Mesendoderm (in vitro differentiated cells): Measurements from ENCODE around the gene TGM6.

Experiments used
- DNase-seq: peaks from one replicate; pipeline ENCODE4 v3.0.0; 2013
- H2AK5ac ChIP-seq: 2 replicates; pipeline ENCODE4 v1.6.1; 2013; ENCODE audit warnings: low read length, inconsistent platforms
- H2BK120ac ChIP-seq: 2 replicates; pipeline ENCODE4 v1.6.1; 2013; ENCODE audit warnings: low read depth, mild to moderate bottlenecking, low read length, moderate library complexity, mixed read lengths
- H2BK15ac ChIP-seq: replicated peaks from 2 replicates; pipeline ENCODE4 v1.6.1; 2013; ENCODE audit warnings: low read depth, mild to moderate bottlenecking, moderate library complexity
- H2BK5ac ChIP-seq: 2 replicates; pipeline ENCODE4 v1.6.1; 2013; ENCODE audit warnings: low read length, inconsistent platforms
- H3K18ac ChIP-seq: 2 replicates; pipeline ENCODE4 v1.6.1; 2013; ENCODE audit warnings: mild to moderate bottlenecking, low read length, mixed read lengths
- H3K23ac ChIP-seq: one replicate; pipeline ENCODE4 v1.6.1; 2013; ENCODE audit warnings: low read length
- H3K27ac ChIP-seq: 2 replicates; pipeline ENCODE4 v1.5.1; 2013; ENCODE audit warnings: low read depth, mild to moderate bottlenecking, inconsistent platforms, low read length, moderate library complexity
- H3K27me3 ChIP-seq: 2 replicates; pipeline ENCODE4 v1.6.1; 2013; ENCODE audit warnings: low read length, control low read depth, mild to moderate bottlenecking, inconsistent platforms; ENCODE audit not compliant: insufficient read depth, poor library complexity
- H3K36me3 ChIP-seq: 2 replicates; pipeline ENCODE4 v1.6.1; 2013; ENCODE audit warnings: low read length, inconsistent platforms; ENCODE audit not compliant: control insufficient read depth, insufficient read depth
- H3K4ac ChIP-seq: one replicate; pipeline ENCODE4 v1.6.1; 2013; ENCODE audit warnings: low read depth, mild to moderate bottlenecking, low read length, moderate library complexity
- H3K4me1 ChIP-seq: 2 replicates; pipeline ENCODE4 v1.6.1; 2013; ENCODE audit warnings: low read depth, low read length, inconsistent platforms; ENCODE audit not compliant: control insufficient read depth
- H3K4me2 ChIP-seq: 2 replicates; pipeline ENCODE4 v1.6.1; 2013; ENCODE audit warnings: low read length
- H3K4me3 ChIP-seq: 2 replicates; pipeline ENCODE4 v1.5.1; 2013; ENCODE audit warnings: mild to moderate bottlenecking, low read length
- H3K56ac ChIP-seq: one replicate; pipeline ENCODE4 v1.6.1; 2013; ENCODE audit warnings: low read length
- H3K79me1 ChIP-seq: 2 replicates; pipeline ENCODE4 v1.6.1; 2013; ENCODE audit warnings: low read length, inconsistent platforms
- H3K79me2 ChIP-seq: 2 replicates; pipeline ENCODE4 v1.6.1; 2013; ENCODE audit warnings: mild to moderate bottlenecking, low read length; ENCODE audit not compliant: control insufficient read depth, insufficient read depth
- H3K9ac ChIP-seq: 2 replicates; pipeline ENCODE4 v1.6.1; 2013; ENCODE audit warnings: low read length, inconsistent platforms
- H4K5ac ChIP-seq: one replicate; pipeline ENCODE4 v1.6.1; 2013; ENCODE audit warnings: low read length
- H4K8ac ChIP-seq: one replicate; pipeline ENCODE4 v1.6.1; 2013; ENCODE audit warnings: low read depth, mild to moderate bottlenecking, control low read depth, low read length, moderate library complexity
- WGBS: extraction: QIAGEN DNeasy Blood & Tissue Kit; methylation state at CpG from one replicate; pipeline ENCODE4 v1.1.7; 2013; ENCODE audit warnings: low lambda C conversion rate, missing lambda C conversion rate; ENCODE audit not compliant: insufficient coverage; ENCODE audit errors: extremely low coverage; 5-methylcytosine and 5-hydroxymethylcytosine counted together

TGM6 gene

GRCh38 chr20:2455771-2456497 lies 75.2 kb downstream of the TGM6 start:
- Histone ChIP-seq H4K5ac (no peak overlapping the region), H2BK15ac (no peak overlapping the region), H3K18ac (no peak overlapping the region), H3K27ac (no peak overlapping the region), H3K23ac (no peak overlapping the region), H3K36me3 (peaks cover under 1% of the 10 kb centered on the region), H3K4me2 (no peak overlapping the region), H3K79me1 (no peaks in the 10 kb centered on the region), H3K79me2 (no peaks in the 10 kb centered on the region), H2BK120ac (no peak overlapping the region), H3K56ac (no peak overlapping the region), H2BK5ac (no peak overlapping the region), H3K4ac (no peak overlapping the region), H3K27me3 (no peaks in the 10 kb centered on the region), H2AK5ac (no peak overlapping the region), H3K4me3 (no peak overlapping the region), H3K4me1 (no peaks in the 10 kb centered on the region), H4K8ac (no peak overlapping the region), H3K9ac (no peak overlapping the region)
- DNase-seq: no peak
- WGBS: 100% methylated on average over 1 of the region's 2 CpGs

DNA sequence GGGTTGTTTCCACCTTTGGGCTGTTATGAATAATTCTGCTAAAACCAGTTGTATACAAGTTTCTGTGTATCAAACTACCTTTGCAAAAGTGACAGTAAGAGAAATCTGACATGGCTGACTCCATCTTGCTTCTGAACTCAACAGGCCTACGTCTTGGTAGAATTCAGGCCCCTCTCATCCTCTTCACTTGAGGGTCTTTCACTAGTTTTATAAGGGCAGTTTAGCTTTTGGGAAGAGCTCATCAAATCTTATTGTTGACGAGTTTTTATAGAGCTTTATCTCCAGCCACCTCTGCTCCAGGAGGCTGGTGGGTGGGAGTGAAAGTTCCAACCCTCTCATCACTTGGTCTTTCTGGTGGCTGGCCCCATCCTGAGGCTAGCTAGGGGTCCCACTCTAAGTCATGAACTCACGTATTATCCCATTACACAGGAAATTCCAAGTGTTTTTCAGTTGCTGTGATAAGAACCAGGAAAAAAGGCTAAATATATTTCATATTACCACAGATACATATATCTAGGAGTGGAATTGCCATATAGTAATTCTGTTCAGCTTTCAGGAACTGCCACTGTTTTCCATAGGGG lies 78.3 kb downstream of the TGM6 start:
- Histone ChIP-seq H3K79me2 (peaks cover 1% of the 10 kb centered on the region), H2BK15ac (no peak overlapping the region), H4K8ac (no peak overlapping the region), H2BK5ac (no peak overlapping the region), H3K4me3 (no peak overlapping the region), H3K4me1 (no peaks in the 10 kb centered on the region), H4K5ac (no peak overlapping the region), H3K36me3 (peaks cover 26% of the 10 kb centered on the region), H3K4ac (no peak overlapping the region), H3K9ac (no peak overlapping the region), H3K79me1 (peaks cover 3% of the 10 kb centered on the region), H3K27me3 (no peaks in the 10 kb centered on the region), H3K18ac (no peak overlapping the region), H2AK5ac (no peak overlapping the region), H3K4me2 (no peak overlapping the region), H3K56ac (no peak overlapping the region), H3K27ac (no peak overlapping the region), H2BK120ac (no peak overlapping the region), H3K23ac (no peak overlapping the region)
- DNase-seq: no peak
- WGBS: no CpG with 5 or more reads among the region's 3 CpGs

- Histone ChIP-seq H3K79me1 (peaks cover 5% of the 10 kb centered on the region), H4K8ac (no peak overlapping the region), H3K56ac (no peak overlapping the region), H3K4me3 (no peak overlapping the region), H3K79me2 (peaks cover 3% of the 10 kb centered on the region), H3K4me2 (no peak overlapping the region), H3K23ac (no peak overlapping the region), H3K4ac (no peak overlapping the region), H2BK15ac (no peak overlapping the region), H2BK5ac (no peak overlapping the region), H3K18ac (no peak overlapping the region), H3K9ac (no peak overlapping the region), H2BK120ac (no peak overlapping the region), H3K27ac (no peak overlapping the region), H3K27me3 (no peaks in the 10 kb centered on the region), H2AK5ac (no peak overlapping the region), H3K4me1 (no peaks in the 10 kb centered on the region), H4K5ac (no peak overlapping the region), H3K36me3 (peaks cover 28% of the 10 kb centered on the region)
- no CpG with 5 or more reads among the region's 1 CpG for WGBS
- DNase-seq: no peak
Observed at GRCh38 chr20:2459981-2460751, 79.5 kb downstream of the TGM6 start.

GRCh38 chr20:2460752-2461424 lies 80.2 kb downstream of the TGM6 start:
- H3K9ac ChIP-seq: no peak overlapping the region
- no peak overlapping the region for H3K56ac ChIP-seq
- no peak overlapping the region for H2BK15ac ChIP-seq
- H3K27ac ChIP-seq: no peak overlapping the region
- no peak for DNase-seq
- no peak overlapping the region for H2AK5ac ChIP-seq
- H3K36me3 ChIP-seq: peaks cover 31% of the 10 kb centered on the region
- peaks cover 8% of the 10 kb centered on the region for H3K79me2 ChIP-seq
- no peaks in the 10 kb centered on the region for H3K27me3 ChIP-seq
- H2BK5ac ChIP-seq: no peak overlapping the region
- no peak overlapping the region for H2BK120ac ChIP-seq
- no peaks in the 10 kb centered on the region for H3K4me1 ChIP-seq
- H4K5ac ChIP-seq: no peak overlapping the region
- WGBS: no CpG with 5 or more reads among the region's 4 CpGs
- no peak overlapping the region for H3K4me2 ChIP-seq
- H3K18ac ChIP-seq: no peak overlapping the region
- H3K4me3 ChIP-seq: no peak overlapping the region
- H4K8ac ChIP-seq: no peak overlapping the region
- no peak overlapping the region for H3K23ac ChIP-seq
- peaks cover 9% of the 10 kb centered on the region for H3K79me1 ChIP-seq
- H3K4ac ChIP-seq: no peak overlapping the region

DNA sequence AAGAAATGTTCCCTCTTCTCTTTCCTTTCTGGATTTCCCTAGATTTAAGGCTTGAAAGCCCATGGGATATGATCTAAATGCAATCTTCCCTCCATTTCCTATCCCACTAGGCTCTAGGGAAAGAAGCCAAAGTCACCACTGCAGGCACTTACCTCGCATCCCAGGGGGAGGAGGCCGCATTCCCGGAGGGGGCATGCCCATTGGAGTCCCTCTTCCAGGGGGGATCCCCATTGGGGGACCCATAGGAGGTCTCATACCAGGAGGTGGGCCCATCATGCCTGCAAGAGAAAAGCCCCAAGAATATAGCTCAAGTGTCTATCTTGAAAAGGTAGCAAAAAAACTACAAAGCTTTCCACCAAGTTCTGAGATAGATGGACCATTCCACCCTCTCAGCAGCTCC lies 81.8 kb downstream of the TGM6 start:
- H3K27me3 ChIP-seq: no peaks in the 10 kb centered on the region
- H3K4me3 ChIP-seq: no peak overlapping the region
- peaks cover 38% of the 10 kb centered on the region for H3K36me3 ChIP-seq
- no peak overlapping the region for H4K8ac ChIP-seq
- H2BK15ac ChIP-seq: no peak overlapping the region
- H3K9ac ChIP-seq: no peak overlapping the region
- no peak overlapping the region for H3K23ac ChIP-seq
- WGBS: no CpG with 5 or more reads among the region's 3 CpGs
- H3K27ac ChIP-seq: no peak overlapping the region
- H3K4me2 ChIP-seq: no peak overlapping the region
- H2AK5ac ChIP-seq: no peak overlapping the region
- H3K18ac ChIP-seq: no peak overlapping the region
- DNase-seq: no peak
- no peak overlapping the region for H3K4ac ChIP-seq
- H4K5ac ChIP-seq: no peak overlapping the region
- no peak overlapping the region for H3K56ac ChIP-seq
- no peak overlapping the region for H2BK5ac ChIP-seq
- no peak overlapping the region for H2BK120ac ChIP-seq
- peaks cover 15% of the 10 kb centered on the region for H3K79me1 ChIP-seq
- peaks cover 20% of the 10 kb centered on the region for H3K79me2 ChIP-seq
- no peaks in the 10 kb centered on the region for H3K4me1 ChIP-seq
